Memory B cell (primary cell): ENCODE results near the gene FAM209B.
"Not testable (repeated sequence)": the region's sequence is repeated elsewhere in the genome, so short reads cannot be mapped to it uniquely, and the experiment has no call there.

Source experiments
- ATAC-seq: fragments of 150-1000 bp; cut with Tn5 transposase; 2 replicates; pipeline ENCODE4 v1.10.0; 2021; ENCODE audit warnings: low read depth, mild to moderate bottlenecking, moderate library complexity
- DNase-seq, 2 donors: peaks; one replicate each; pipeline ENCODE4 v3.0.0; 2022; ENCODE audit warnings: low spot score in 2 of 2
- H3K27ac Mint-ChIP-seq: one replicate; pipeline ENCODE4 v1.8.0; 2022; ENCODE audit warnings: mild to moderate bottlenecking, moderate library complexity, mixed read lengths
- H3K27me3 Mint-ChIP-seq: one replicate; pipeline ENCODE4 v1.8.0; 2022; ENCODE audit warnings: mixed read lengths
- H3K36me3 Mint-ChIP-seq: one replicate; pipeline ENCODE4 v1.8.0; 2022; ENCODE audit warnings: mild to moderate bottlenecking, mixed read lengths
- H3K4me1 Mint-ChIP-seq: one replicate; pipeline ENCODE4 v1.8.0; 2022; ENCODE audit warnings: mixed read lengths
- H3K4me3 Mint-ChIP-seq: one replicate; pipeline ENCODE4 v1.8.0; 2022; ENCODE audit warnings: mild to moderate bottlenecking, moderate library complexity, mixed read lengths
- H3K9me3 Mint-ChIP-seq: one replicate; pipeline ENCODE4 v1.8.0; 2022; ENCODE audit warnings: mixed read lengths

FAM209B gene

DNA sequence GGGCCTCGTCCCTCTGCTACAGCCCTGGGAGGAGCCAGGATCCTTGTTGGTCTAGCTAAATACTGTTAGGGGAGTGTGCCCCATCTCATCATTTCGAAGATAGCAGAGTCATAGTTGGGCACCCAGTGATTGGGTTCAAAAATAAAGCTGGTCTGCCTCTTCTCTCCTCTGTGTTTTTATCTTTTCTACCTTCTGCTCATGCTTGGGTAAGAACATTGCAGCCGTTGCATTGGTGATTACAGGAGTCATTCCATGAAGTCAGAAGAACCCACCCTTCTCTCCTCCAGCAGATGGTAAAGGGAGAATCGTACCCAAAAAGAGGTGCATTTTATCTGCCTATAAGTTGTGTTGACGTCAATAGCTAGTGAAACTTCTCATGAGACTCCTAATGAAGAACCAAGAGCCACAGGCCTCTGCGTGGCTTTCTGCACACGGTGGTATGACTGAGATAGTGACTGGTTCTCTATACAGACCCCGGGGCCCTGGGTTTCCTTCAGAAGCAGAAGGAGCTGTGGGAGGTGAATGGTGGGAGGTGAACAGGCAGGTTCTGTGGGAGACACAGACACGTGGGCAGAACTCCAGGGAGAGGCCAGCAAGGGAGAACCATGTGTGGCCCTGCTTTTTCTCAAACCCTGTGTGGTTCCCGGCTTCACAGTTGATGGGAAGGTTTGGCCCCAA, 14.2 kb upstream of the FAM209B start:
- ATAC-seq (no peak), DNase-seq (no peak)
- Mint-ChIP-seq H3K27ac (no peak overlapping the region), H3K4me3 (no peak overlapping the region), H3K9me3 (peaks cover 9% of the 10 kb centered on the region), H3K27me3 (no peaks in the 10 kb centered on the region), H3K4me1 (no peaks in the 10 kb centered on the region), H3K36me3 (peaks cover 63% of the 10 kb centered on the region)

DNA sequence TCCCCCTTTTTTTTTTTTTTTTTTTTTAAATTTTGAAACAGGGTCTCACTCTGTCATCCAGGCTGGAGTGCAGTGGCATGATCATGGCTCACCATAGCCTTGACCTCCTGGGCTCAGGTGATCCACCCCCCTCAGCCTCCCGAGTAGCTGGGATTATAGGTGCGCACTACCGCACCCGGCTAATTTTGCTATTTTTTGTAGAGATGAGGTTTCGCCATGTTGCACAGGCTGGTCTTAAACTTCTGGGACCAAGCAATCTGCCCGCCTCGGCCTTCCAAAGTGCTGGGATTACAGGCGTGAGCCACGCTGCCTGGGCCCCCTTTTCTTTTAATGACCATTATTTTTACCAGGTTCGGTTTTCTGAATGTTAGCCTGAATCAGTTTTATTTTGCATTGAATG, 13.5 kb upstream of the FAM209B start:
- Mint-ChIP-seq H3K27me3 (no peaks in the 10 kb centered on the region), H3K9me3 (peaks cover 13% of the 10 kb centered on the region), H3K4me1 (no peaks in the 10 kb centered on the region), H3K27ac (no peak overlapping the region), H3K36me3 (peaks cover 60% of the 10 kb centered on the region), H3K4me3 (no peak overlapping the region)
- no peak for DNase-seq
- ATAC-seq, result no peak

DNA sequence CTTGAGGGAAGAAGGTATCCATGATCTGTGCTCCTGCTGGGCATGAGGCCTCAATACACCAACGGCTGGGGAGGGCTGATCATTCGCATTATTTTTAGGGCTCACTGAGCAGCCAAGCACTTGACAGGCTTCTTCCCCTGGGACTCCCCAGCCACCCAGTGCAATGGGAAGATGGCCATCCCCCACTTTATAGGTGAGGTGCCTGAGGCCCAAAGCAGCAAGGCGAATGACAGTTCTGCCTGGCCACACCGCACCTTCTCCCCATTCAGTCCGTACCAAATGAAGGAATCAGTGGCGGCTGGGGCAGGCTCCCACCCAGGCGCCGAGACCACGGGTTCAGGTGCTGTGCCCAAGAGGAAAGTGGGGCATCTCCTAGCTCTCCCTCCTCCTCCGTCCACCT, 12.9 kb upstream of the FAM209B start:
- Mint-ChIP-seq H3K36me3 (peaks cover 56% of the 10 kb centered on the region), H3K27ac (no peak overlapping the region)

DNA sequence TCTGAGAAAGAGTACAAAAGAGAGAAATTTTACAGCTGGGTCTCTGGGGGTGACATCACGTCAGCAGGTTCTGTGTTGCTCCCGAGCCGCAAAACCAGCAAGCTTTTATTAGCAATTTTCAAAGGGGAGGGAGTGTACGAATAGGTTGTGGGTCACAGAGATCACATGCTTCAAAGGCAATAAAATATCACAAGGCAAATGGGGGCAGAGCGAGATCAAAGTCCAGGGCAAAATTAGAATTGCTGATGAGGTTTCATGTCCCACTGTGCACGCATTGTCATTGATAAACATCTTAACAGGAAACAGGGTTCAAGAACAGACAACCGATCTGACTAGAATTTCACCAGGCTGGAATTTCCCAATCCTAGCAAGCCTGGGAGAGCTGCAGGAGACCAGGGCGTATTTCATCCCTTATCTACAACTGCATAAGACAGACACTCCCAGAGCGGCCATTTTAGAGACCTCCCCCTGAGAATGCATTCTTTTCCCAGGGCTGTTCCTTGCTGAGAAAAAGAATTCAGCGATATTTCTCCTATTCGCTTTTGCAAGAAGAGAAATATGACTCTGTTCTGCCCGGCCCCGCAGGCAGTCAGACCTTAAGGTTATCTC, 12.2 kb upstream of the FAM209B start:
- H3K27ac Mint-ChIP-seq, result not testable (repeated sequence)

More for the DNA sequence above, 12.9 kb upstream of the FAM209B start:
- Mint-ChIP-seq H3K27me3 (no peaks in the 10 kb centered on the region), H3K4me3 (no peak overlapping the region), H3K9me3 (peaks cover 13% of the 10 kb centered on the region), H3K4me1 (no peaks in the 10 kb centered on the region)
- no peak for DNase-seq
- no peak for ATAC-seq

DNA sequence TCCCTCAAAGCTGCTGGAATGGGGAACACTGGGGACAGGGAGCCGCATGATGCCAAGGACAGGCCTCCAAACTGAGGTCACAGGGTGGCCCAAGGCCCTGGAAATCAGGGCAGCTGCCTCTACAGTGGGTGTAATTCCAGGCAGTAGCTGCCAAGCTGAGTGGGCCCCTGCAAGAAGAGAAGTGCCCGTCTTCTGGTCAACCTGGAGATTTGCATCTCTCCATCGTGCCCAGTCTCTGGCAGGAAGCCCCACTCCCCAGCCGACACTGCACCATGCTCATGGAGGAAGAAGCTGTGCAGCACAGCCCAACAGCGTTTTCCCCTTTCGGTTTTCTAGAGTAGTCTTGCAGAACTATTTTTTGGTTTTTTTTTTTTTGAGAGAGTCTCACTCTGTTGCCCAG, 10.7 kb upstream of the FAM209B start:
- Mint-ChIP-seq H3K27me3 (no peaks in the 10 kb centered on the region), H3K36me3 (peaks cover 40% of the 10 kb centered on the region), H3K27ac (no peak overlapping the region), H3K4me1 (no peaks in the 10 kb centered on the region), H3K9me3 (peaks cover 13% of the 10 kb centered on the region), H3K4me3 (no peak overlapping the region)
- ATAC-seq (no peak), DNase-seq (no peak)

More for the DNA sequence above, 12.2 kb upstream of the FAM209B start:
- DNase-seq, H3K4me3 Mint-ChIP-seq, H3K4me1 Mint-ChIP-seq, H3K27me3 Mint-ChIP-seq, ATAC-seq: not testable (repeated sequence)
- Mint-ChIP-seq H3K9me3 (peaks cover 13% of the 10 kb centered on the region), H3K36me3 (peaks cover 50% of the 10 kb centered on the region)

DNA sequence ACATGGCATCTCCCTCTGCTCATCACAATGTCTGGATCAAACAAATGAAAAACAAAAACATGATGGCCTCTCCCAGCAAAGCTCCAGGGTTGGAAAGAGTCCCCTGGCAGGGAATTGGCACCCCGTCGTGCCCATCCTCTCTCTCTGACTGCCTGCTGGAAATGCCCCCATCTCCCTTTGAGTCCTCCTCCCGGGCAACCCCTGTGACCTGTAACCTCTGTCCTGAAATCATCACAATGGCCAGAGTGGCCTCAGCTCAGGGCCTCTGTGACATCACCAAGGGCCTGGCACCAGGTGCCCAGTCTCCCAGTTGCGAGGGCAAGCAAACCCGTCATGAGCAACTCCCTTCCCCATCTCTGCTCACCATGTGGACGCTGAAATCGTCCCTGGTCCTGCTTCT, 8.6 kb upstream of the FAM209B start, which contains the start of gene FAM209A:
TSS of gene FAM209A (plus strand) at position 301 of the 400 bp plus-strand sequence. CDS start at position 366, 65 bp downstream.
- H3K36me3 Mint-ChIP-seq, result peaks cover 19% of the 10 kb centered on the region

DNA sequence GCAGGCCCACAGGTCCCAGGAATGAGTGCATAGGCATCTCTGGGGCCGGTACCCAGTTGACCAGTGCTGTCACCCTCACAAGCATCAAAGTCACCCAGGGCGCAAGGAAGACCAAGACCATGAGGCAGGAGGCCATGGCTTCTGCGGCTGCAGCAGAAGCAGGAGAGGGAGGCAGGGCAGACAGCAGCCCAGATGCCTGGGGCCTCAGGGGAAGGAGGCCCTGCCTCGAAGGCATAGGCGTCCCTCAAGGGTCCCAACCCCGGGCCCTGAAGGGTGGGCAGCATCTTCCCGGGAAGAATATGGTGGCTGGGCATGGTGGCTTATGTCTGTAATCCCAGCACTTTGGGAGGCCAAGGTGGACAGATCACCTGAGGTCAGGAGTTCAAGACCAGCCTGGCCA, 5.5 kb upstream of the FAM209B start:
- ATAC-seq (no peak), DNase-seq (no peak)
- Mint-ChIP-seq H3K27ac (no peak overlapping the region), H3K27me3 (no peaks in the 10 kb centered on the region), H3K4me1 (no peaks in the 10 kb centered on the region), H3K36me3 (peaks cover 2% of the 10 kb centered on the region), H3K4me3 (no peak overlapping the region), H3K9me3 (peaks cover 6% of the 10 kb centered on the region)

More for the DNA sequence above, 8.6 kb upstream of the FAM209B start, which contains the start of gene FAM209A:
- not testable (repeated sequence) for H3K4me1 Mint-ChIP-seq, H3K27me3 Mint-ChIP-seq, H3K27ac Mint-ChIP-seq, DNase-seq, ATAC-seq, H3K4me3 Mint-ChIP-seq
- H3K9me3 Mint-ChIP-seq, result peaks cover 11% of the 10 kb centered on the region

DNA sequence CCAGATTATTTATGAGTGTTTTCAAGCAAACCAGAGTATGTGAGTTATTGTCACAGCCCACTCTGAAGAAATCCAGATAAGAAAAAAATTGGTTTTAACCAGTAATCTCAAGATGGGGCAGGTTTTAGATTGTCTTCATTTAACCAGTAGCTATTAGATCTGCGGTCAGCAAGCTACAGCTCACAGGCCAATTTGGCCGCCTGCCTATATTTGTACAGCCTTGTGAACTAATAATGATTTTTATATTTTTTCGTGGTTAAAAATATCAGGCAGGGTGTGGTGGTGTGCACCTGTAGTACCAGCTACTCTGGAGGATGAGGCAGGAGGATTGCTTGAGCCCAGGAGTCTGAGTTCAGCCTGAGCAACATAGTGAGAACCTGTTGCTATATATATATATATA, 5.0 kb downstream of the FAM209B start:
- no peak overlapping the region for H3K27ac Mint-ChIP-seq
- no peak overlapping the region for H3K4me3 Mint-ChIP-seq
- H3K36me3 Mint-ChIP-seq, result peaks cover 10% of the 10 kb centered on the region
- no peaks in the 10 kb centered on the region for H3K27me3 Mint-ChIP-seq
- H3K4me1 Mint-ChIP-seq, result no peaks in the 10 kb centered on the region
- ATAC-seq (no peak), DNase-seq (no peak)
- H3K9me3 Mint-ChIP-seq, result no peaks in the 10 kb centered on the region

DNA sequence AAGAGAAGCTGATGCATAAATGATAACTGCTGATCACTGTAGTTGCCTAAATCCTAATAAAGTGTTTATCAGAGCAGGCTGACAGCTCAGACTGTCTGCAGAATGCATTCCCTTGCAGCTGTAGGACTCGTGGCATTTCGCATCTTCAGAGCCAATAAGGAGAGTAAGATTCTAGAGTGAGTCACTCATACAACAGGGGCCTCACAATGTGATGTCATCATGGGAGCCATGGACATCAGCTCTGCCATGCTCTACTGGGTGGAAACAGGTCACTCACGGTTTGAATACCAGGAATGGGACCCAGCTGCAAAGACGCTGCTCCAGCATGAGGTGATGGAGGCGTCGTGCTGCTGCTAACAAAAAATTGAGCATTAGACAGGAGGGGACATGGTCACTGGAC, 7.4 kb downstream of the FAM209B start:
- DNase-seq (no peak), ATAC-seq (no peak)
- no peaks in the 10 kb centered on the region for H3K4me1 Mint-ChIP-seq
- no peak overlapping the region for H3K27ac Mint-ChIP-seq
- no peak overlapping the region for H3K4me3 Mint-ChIP-seq
- no peaks in the 10 kb centered on the region for H3K9me3 Mint-ChIP-seq
- no peaks in the 10 kb centered on the region for H3K27me3 Mint-ChIP-seq
- H3K36me3 Mint-ChIP-seq, result peaks cover 7% of the 10 kb centered on the region

DNA sequence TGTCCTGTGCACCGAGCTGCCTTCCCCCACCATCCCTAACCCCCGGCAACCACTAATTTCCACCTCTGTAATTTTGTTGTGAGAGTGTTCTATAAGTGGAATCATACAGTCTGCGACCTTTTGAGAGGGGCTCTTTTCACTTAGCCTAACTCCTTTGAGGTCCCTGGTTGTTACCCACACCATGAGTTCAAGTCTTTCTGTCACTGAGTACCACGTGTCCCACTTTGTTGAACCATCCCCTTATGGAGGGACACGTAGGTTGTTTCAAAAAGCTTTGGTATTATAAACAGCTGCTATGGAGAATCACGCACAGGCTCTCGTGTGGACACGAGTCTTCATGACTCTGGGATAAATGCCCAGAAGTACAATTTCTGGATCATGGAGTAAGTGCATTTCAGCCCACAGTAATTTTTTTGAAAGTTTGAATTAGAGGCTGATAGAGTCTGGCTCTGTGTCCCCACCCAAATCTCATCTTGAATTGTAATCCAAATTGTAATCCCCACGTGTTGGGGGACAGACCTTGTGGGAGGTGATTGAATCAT, 9.5 kb downstream of the FAM209B start:
- H3K27ac Mint-ChIP-seq, result no peak overlapping the region
- no peak for ATAC-seq
- H3K36me3 Mint-ChIP-seq, result peaks cover 2% of the 10 kb centered on the region
- no peak for DNase-seq
- no peak overlapping the region for H3K4me3 Mint-ChIP-seq
- no peaks in the 10 kb centered on the region for H3K27me3 Mint-ChIP-seq
- no peaks in the 10 kb centered on the region for H3K9me3 Mint-ChIP-seq
- no peaks in the 10 kb centered on the region for H3K4me1 Mint-ChIP-seq

DNA sequence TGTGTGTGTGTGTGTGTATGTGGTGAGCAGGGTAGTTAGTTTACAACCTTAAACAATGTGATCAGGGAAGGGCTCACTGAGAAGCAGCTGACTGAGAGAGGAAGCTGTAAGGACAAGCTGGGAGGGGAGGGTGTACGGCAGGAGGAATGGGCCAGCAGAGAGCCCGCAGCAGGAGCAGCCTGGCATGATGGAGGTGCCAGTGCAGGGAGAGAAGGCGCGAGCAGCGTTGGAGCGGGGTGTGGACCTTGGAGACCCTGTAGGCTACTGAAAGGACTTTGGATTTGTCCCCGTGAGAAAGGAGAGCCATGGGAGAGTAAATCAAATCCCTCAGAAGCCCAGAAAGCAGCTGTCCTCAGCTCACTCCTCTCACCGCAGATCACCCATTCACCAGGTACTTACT, 18.5 kb downstream of the FAM209B start:
- Mint-ChIP-seq H3K4me1 (peaks cover 9% of the 10 kb centered on the region), H3K36me3 (no peaks in the 10 kb centered on the region), H3K9me3 (no peaks in the 10 kb centered on the region), H3K27ac (no peak overlapping the region), H3K27me3 (peaks cover 6% of the 10 kb centered on the region), H3K4me3 (no peak overlapping the region)
- DNase-seq, result no peak
- no peak for ATAC-seq

DNA sequence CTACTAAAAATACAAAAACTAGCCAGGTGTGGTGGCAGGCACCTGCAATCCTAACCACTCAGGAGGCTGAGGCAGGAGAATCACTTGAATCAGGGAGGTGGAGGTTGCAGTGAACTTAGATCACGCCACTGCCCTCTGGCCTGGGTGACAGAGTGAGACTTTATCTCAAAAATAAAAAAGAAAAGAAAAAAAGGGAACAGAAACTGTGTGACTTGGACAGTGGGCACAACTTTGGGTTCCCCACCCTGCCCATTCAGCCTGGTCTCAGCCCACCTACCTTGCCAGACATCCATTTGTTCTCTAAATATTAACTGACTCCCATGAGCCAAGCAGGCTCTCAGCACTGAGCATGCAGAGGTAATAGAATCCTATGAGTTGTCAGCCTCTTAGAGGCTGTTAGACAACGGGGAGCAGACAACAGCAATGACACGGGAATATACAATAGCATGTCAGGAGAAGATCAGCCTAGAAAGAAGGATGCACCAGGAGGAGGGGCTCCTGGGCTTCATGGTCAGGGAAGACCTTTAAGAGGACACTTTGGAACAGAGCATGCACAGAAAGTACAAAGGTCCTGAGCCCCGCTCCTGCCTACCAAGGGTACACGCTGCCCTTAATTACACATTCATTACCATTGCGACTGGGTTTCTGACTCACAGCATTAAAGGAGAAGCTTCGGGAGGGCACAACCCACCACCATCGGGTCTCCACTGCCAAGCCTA, 20.0 kb downstream of the FAM209B start:
- peaks cover 6% of the 10 kb centered on the region for H3K27me3 Mint-ChIP-seq
- no peaks in the 10 kb centered on the region for H3K9me3 Mint-ChIP-seq
- peaks cover 9% of the 10 kb centered on the region for H3K4me1 Mint-ChIP-seq
- H3K27ac Mint-ChIP-seq, result no peak overlapping the region
- no peaks in the 10 kb centered on the region for H3K36me3 Mint-ChIP-seq
- no peak overlapping the region for H3K4me3 Mint-ChIP-seq
- DNase-seq (no peak), ATAC-seq (no peak)

DNA sequence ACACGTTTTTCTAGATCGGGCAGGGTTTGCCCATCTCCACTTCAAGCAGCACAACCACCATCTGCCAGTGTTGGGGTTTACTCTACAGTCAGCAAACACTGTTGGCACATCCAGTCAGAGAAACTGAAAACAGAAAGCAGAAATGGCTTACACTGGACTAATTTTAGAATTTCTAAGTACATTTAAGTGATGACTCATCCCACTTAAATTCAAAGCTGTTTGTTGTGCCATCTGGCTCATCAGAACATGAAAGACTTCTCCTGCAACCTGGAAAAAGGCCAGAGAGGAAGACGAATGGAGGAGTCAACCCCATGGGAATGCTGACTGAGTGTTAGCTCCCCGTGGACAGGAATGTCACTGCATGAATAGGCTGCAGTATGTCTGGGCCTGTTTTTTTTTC, 21.8 kb downstream of the FAM209B start:
- Mint-ChIP-seq H3K36me3 (no peaks in the 10 kb centered on the region), H3K27me3 (peaks cover 3% of the 10 kb centered on the region), H3K27ac (peak overlapping the region; percentile 75), H3K9me3 (no peaks in the 10 kb centered on the region), H3K4me3 (no peak overlapping the region), H3K4me1 (peaks cover 9% of the 10 kb centered on the region)
- ATAC-seq (peak; percentile 55), DNase-seq (no peak)

DNA sequence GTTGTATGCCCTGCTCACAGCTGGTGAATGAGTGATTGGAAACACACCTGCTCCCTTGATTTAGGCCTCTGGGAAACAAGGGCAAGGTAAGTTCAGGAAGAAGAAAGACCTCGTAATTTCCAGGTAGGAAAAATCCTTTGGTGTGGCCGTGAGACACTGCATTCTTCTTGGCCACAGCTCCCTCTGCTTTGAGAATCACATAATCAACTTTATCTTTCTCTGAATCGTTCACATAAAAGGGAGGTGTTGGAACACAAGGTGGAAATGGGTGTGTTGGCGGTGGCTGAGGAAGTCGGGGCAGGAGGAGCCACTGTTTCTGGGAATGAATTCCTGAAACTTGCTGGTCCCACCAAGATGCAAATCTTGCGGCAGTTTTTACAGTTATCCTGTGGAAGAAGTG, 25.9 kb downstream of the FAM209B start:
- H3K36me3 Mint-ChIP-seq, result no peaks in the 10 kb centered on the region
- H3K4me1 Mint-ChIP-seq, result peaks cover 6% of the 10 kb centered on the region

More for the DNA sequence above, 25.9 kb downstream of the FAM209B start:
- H3K4me3 Mint-ChIP-seq, result no peak overlapping the region
- ATAC-seq (no peak), DNase-seq (no peak)
- no peaks in the 10 kb centered on the region for H3K27me3 Mint-ChIP-seq
- H3K9me3 Mint-ChIP-seq, result no peaks in the 10 kb centered on the region
- no peak overlapping the region for H3K27ac Mint-ChIP-seq
